ENCODE data around the gene TTC22. TPM values are rescaled to one million over a fixed set of nuclear protein-coding genes. Genes with fewer than 3 reads are reported as not detected.

The TTC22 gene
- total RNA-seq, 1 experiment from 2014 or later = 8.8 TPM

- DNase-seq = no peak
- POLR2A ChIA-PET = no interaction called here
- CTCF ChIA-PET = no interaction called here
- no TSS peak for BruUV-seq (replicated peaks)
- H3K4me1 ChIP-seq = no peaks in the 10 kb centered on the region
- Mint-ChIP-seq H3K27me3 (ENCODE audit: insufficient read depth, unreplicated experiment) (no peaks in the 10 kb centered on the region), H3K27ac (ENCODE audit: unreplicated experiment) (no peak overlapping the region), H3K36me3 (ENCODE audit: insufficient read depth, unreplicated experiment) (peaks cover 20% of the 10 kb centered on the region), H3K9me3 (ENCODE audit: unreplicated experiment) (no peaks in the 10 kb centered on the region), H3K4me3 (ENCODE audit: unreplicated experiment) (no peak overlapping the region), H3K4me1 (ENCODE audit: low read depth, unreplicated experiment) (no peaks in the 10 kb centered on the region)
- intact Hi-C loops (cut with micrococcal nuclease; ENCODE audit: unreplicated experiment) = no loop called here
- H3K4me3 ChIP-seq (ENCODE audit: low read depth, low read length) = no peak overlapping the region
- TF ChIP-seq, protein P1, sequence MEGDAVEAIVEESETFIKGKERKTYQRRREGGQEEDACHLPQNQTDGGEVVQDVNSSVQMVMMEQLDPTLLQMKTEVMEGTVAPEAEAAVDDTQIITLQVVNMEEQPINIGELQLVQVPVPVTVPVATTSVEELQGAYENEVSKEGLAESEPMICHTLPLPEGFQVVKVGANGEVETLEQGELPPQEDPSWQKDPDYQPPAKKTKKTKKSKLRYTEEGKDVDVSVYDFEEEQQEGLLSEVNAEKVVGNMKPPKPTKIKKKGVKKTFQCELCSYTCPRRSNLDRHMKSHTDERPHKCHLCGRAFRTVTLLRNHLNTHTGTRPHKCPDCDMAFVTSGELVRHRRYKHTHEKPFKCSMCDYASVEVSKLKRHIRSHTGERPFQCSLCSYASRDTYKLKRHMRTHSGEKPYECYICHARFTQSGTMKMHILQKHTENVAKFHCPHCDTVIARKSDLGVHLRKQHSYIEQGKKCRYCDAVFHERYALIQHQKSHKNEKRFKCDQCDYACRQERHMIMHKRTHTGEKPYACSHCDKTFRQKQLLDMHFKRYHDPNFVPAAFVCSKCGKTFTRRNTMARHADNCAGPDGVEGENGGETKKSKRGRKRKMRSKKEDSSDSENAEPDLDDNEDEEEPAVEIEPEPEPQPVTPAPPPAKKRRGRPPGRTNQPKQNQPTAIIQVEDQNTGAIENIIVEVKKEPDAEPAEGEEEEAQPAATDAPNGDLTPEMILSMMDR (IDR thresholded peaks at IDR 0.05; ENCODE audit: insufficient read depth in 1 of 2, low read depth in 1 of 2, low read length in 1 of 2, severe bottlenecking in 1 of 2, unreplicated experiment in 1 of 2) = no peak
- no peaks in the 10 kb centered on the region for H3K36me3 ChIP-seq (ENCODE audit: control insufficient read depth, insufficient read depth, low read length)
- H3K9me3 ChIP-seq = no peaks in the 10 kb centered on the region
- H3K27me3 ChIP-seq (replicated peaks; ENCODE audit: control insufficient read depth, insufficient read depth, low read length) = no peaks in the 10 kb centered on the region
These were observed 41.2 kb upstream of the TTC22 start for GRCh38 chr1:54842206-54842915.

- Mint-ChIP-seq H3K27ac (ENCODE audit: unreplicated experiment) (no peak overlapping the region), H3K36me3 (ENCODE audit: insufficient read depth, unreplicated experiment) (peaks cover 17% of the 10 kb centered on the region), H3K4me3 (ENCODE audit: unreplicated experiment) (no peak overlapping the region), H3K4me1 (ENCODE audit: low read depth, unreplicated experiment) (no peaks in the 10 kb centered on the region), H3K27me3 (ENCODE audit: insufficient read depth, unreplicated experiment) (no peaks in the 10 kb centered on the region), H3K9me3 (ENCODE audit: unreplicated experiment) (no peaks in the 10 kb centered on the region)
- ChIA-PET CTCF (no interaction called here), POLR2A (no interaction called here)
- Histone ChIP-seq H3K4me3 (ENCODE audit: low read depth, low read length) (no peak overlapping the region), H3K4me1 (no peaks in the 10 kb centered on the region), H3K27me3 (replicated peaks; ENCODE audit: control insufficient read depth, insufficient read depth, low read length) (no peaks in the 10 kb centered on the region), H3K36me3 (ENCODE audit: control insufficient read depth, insufficient read depth, low read length) (no peaks in the 10 kb centered on the region), H3K9me3 (no peaks in the 10 kb centered on the region)
- TF ChIP-seq, protein P1 (IDR thresholded peaks at IDR 0.05; ENCODE audit: insufficient read depth in 1 of 2, low read depth in 1 of 2, low read length in 1 of 2, severe bottlenecking in 1 of 2, unreplicated experiment in 1 of 2) = no peak
- no TSS peak for BruUV-seq (replicated peaks)
- DNase-seq = no peak
- intact Hi-C loops (cut with micrococcal nuclease; ENCODE audit: unreplicated experiment) = no loop called here
These were observed 38.7 kb upstream of the TTC22 start for GRCh38 chr1:54839824-54840223.

DNA sequence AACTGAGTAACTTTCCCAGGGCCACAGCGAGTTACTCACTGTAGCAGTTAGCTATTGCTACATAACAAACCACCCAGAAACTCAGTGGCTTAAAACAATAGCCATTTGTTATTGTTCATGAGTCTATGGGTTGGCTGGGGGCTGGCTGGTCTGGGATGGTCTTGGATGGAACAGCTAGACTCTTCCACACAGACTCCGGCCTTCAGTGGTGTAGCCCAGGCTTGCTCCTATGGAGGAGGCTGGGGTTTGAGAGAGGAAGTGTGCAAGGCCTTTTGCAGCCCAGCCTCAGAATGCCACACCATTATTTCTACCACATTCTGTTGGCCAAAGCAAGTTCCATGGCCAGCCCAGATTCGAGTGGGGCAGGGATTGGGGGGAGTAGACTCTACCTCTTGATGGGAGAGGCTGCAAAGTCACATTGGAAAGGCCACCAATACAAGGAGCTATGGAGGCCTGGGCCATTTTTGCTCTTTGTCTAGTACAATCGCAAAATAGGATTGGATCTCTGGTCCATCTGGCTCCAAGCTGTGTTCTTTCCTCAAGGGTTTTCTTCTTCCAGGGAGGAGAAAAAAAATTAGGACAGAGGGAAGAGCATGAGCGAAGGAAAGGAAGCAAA is 37.5 kb upstream of the TTC22 start:
- DNase-seq = no peak
- no peaks in the 10 kb centered on the region for H3K9me3 Mint-ChIP-seq (ENCODE audit: unreplicated experiment)
- Histone ChIP-seq H3K36me3 (ENCODE audit: control insufficient read depth, insufficient read depth, low read length) (no peaks in the 10 kb centered on the region), H3K9me3 (no peaks in the 10 kb centered on the region), H3K4me1 (no peaks in the 10 kb centered on the region), H3K27me3 (replicated peaks; ENCODE audit: control insufficient read depth, insufficient read depth, low read length) (no peaks in the 10 kb centered on the region), H3K4me3 (ENCODE audit: low read depth, low read length) (no peak overlapping the region)
- no peaks in the 10 kb centered on the region for H3K27me3 Mint-ChIP-seq (ENCODE audit: insufficient read depth, unreplicated experiment)
- H3K4me3 Mint-ChIP-seq (ENCODE audit: unreplicated experiment) = no peak overlapping the region
- intact Hi-C loops (cut with micrococcal nuclease; ENCODE audit: unreplicated experiment) = no loop called here
- POLR2A ChIA-PET = no interaction called here
- peaks cover 15% of the 10 kb centered on the region for H3K36me3 Mint-ChIP-seq (ENCODE audit: insufficient read depth, unreplicated experiment)
- no peak overlapping the region for H3K27ac Mint-ChIP-seq (ENCODE audit: unreplicated experiment)
- no peaks in the 10 kb centered on the region for H3K4me1 Mint-ChIP-seq (ENCODE audit: low read depth, unreplicated experiment)
- BruUV-seq (replicated peaks) = no TSS peak
- CTCF ChIA-PET = no interaction called here
- TF ChIP-seq, protein P1 (IDR thresholded peaks at IDR 0.05; ENCODE audit: insufficient read depth in 1 of 2, low read depth in 1 of 2, low read length in 1 of 2, severe bottlenecking in 1 of 2, unreplicated experiment in 1 of 2) = no peak
